ENCODE data around the gene LIF. TPM values are rescaled to one million over a fixed set of nuclear protein-coding genes. Genes with fewer than 3 reads are reported as not detected.

The LIF gene
- total RNA-seq, 1 donor from 2014 or later, result not detected

DNA sequence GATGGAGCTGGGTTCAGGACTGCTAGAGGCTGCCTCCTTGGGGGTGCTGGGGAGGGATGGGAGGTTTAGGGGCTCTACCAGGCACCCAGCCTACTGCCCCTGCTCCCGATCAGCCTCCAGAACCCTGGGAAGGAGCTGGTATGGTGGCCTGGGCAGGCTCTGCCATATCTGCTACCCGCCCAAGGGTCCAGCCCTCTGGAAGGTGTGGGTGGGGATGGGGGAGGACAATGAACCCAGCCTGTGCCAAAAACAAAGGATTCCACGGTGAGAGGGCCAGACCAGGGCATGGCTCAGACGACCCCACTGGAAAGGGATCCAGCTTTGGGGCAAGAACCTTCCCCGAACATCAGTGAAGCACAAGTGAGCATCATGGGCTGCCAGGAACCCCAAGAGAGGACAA lies 39.8 kb upstream of the LIF start:
- H3K9me3 ChIP-seq, result no peaks in the 10 kb centered on the region
- TF ChIP-seq, protein P1, sequence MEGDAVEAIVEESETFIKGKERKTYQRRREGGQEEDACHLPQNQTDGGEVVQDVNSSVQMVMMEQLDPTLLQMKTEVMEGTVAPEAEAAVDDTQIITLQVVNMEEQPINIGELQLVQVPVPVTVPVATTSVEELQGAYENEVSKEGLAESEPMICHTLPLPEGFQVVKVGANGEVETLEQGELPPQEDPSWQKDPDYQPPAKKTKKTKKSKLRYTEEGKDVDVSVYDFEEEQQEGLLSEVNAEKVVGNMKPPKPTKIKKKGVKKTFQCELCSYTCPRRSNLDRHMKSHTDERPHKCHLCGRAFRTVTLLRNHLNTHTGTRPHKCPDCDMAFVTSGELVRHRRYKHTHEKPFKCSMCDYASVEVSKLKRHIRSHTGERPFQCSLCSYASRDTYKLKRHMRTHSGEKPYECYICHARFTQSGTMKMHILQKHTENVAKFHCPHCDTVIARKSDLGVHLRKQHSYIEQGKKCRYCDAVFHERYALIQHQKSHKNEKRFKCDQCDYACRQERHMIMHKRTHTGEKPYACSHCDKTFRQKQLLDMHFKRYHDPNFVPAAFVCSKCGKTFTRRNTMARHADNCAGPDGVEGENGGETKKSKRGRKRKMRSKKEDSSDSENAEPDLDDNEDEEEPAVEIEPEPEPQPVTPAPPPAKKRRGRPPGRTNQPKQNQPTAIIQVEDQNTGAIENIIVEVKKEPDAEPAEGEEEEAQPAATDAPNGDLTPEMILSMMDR (IDR thresholded peaks at IDR 0.05), result no peak
- peaks cover 23 to 39% of the 10 kb centered on the region in 2 donors for H3K36me3 ChIP-seq
- H3K4me1 ChIP-seq, result peaks cover 16 to 26% of the 10 kb centered on the region in 2 donors
- no peak overlapping the region for H3K27ac ChIP-seq
- no peaks in the 10 kb centered on the region for H3K27me3 ChIP-seq
- intact Hi-C loops (cut with DNase I), result loop anchor here (5.0 kb wide), 1 partner anchor 56 kb away; no protein-coding TSS in a partner anchor
- no peak overlapping the region for H3K4me3 ChIP-seq
- no peak for DNase-seq (ENCODE audit: low spot score in 2 of 2)

DNA sequence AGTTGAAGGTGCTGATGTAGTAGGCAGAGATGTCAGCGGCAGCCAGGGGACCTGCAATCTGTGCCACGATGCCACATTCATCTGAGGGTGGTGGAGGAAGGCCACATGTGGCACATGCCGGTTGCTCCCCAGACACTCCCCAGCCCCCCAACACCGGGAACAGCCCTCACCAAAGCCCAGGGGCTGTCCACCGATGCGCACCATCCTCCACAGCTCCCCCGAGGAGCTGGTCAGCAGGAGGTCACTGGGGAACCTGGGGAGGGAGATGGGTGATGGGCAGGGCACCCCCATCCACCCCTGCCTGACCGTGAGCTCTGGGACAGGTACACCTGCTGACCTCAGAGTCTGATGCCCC lies 39.3 kb upstream of the LIF start:
- Histone ChIP-seq H3K4me3 (no peak overlapping the region), H3K4me1 (peaks cover 11 to 21% of the 10 kb centered on the region in 2 donors), H3K27me3 (no peaks in the 10 kb centered on the region), H3K36me3 (peaks cover 22 to 39% of the 10 kb centered on the region in 2 donors), H3K27ac (no peak overlapping the region), H3K9me3 (no peaks in the 10 kb centered on the region)
- DNase-seq (ENCODE audit: low spot score in 2 of 2), result no peak
- TF ChIP-seq, protein P1 (IDR thresholded peaks at IDR 0.05), result no peak
- intact Hi-C loops (cut with DNase I), result loop anchor here (5.0 kb wide), 1 partner anchor 56 kb away; no protein-coding TSS in a partner anchor

DNA sequence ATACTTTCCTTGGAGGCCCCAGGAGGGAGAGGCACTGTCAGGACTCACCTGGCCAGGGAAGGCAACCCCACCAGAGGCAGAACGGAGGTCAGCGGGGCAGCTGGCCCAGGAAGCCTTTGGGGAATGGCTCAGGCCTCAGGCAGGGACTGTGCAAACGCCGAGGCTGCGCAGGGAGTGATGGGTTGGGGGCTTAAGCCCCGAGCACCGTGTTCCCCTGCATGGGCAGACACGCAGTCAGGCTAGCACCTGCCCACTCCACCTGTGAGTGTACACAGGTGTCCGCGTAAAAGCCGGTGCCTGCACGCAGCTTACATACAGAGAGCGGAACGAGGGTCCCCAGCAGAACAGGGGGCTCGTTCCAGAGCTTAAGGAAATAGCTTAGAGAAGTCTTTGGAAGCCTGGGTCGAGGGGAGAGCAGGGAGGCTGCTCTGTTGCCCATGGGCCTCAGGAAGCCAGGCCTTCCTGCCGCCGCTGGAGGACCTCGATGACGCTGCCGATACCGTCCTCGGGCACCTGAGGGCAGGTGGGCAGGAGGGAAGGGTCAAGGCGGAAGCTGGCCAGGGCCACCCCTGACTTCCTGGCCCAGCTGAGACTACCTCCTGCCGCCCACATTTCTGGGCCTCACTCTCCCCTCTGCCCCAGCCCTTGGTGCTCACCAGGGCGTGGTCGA lies 38.8 kb upstream of the LIF start:
- DNase-seq (ENCODE audit: low spot score in 2 of 2), result no peak
- TF ChIP-seq, protein P1 (IDR thresholded peaks at IDR 0.05), result no peak
- Histone ChIP-seq H3K27ac (no peak overlapping the region), H3K9me3 (no peaks in the 10 kb centered on the region), H3K4me1 (peaks cover 6 to 16% of the 10 kb centered on the region in 2 donors), H3K27me3 (no peaks in the 10 kb centered on the region), H3K4me3 (no peak overlapping the region), H3K36me3 (peaks cover 22 to 39% of the 10 kb centered on the region in 2 donors)
- intact Hi-C loops (cut with DNase I), result loop anchor here (5.0 kb wide), 1 partner anchor 57 kb away; no protein-coding TSS in a partner anchor

DNA sequence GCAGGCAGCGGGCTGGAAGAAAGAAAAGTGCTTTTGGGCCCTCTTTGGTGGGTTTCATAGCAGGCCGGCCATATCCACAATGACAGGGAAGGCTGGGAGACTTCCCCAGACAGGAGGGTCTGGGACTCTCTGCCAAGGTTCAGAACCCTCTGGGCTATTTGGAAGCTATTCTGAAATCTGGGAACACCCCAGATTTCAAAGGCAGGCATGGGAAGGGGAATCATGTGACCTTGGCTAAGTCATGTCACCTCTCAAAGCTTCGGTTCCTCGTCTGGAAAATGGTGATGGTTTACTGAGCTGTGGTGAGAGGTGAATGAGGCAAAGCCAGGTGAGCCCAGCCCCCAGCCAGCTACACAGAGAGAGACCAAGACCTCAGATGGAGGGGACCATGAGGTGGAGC lies 38.1 kb upstream of the LIF start:
- Histone ChIP-seq H3K27ac (no peak overlapping the region), H3K27me3 (no peaks in the 10 kb centered on the region), H3K4me3 (no peak overlapping the region), H3K9me3 (no peaks in the 10 kb centered on the region), H3K36me3 (peaks cover 22 to 39% of the 10 kb centered on the region in 2 donors), H3K4me1 (peaks cover 0 to 11% of the 10 kb centered on the region in 2 donors)
- TF ChIP-seq, protein P1 (IDR thresholded peaks at IDR 0.05), result no peak
- intact Hi-C loops (cut with DNase I), result loop anchor here (5.0 kb wide), 1 partner anchor 58 kb away; no protein-coding TSS in a partner anchor
- DNase-seq (ENCODE audit: low spot score in 2 of 2), result no peak

GRCh38 chr22:30284172-30284571 lies 37.6 kb upstream of the LIF start:
- Histone ChIP-seq H3K27me3 (no peaks in the 10 kb centered on the region), H3K36me3 (peaks cover 22 to 39% of the 10 kb centered on the region in 2 donors), H3K4me3 (no peak overlapping the region), H3K9me3 (no peaks in the 10 kb centered on the region), H3K4me1 (peaks cover 0 to 11% of the 10 kb centered on the region in 2 donors), H3K27ac (no peak overlapping the region)
- intact Hi-C loops (cut with DNase I), result no loop called here
- no peak for DNase-seq (ENCODE audit: low spot score in 2 of 2)
- TF ChIP-seq, protein P1 (IDR thresholded peaks at IDR 0.05), result no peak

Data from ascending aorta (tissue), 2 donors.